ENCODE results near the gene TESK2.

DNA sequence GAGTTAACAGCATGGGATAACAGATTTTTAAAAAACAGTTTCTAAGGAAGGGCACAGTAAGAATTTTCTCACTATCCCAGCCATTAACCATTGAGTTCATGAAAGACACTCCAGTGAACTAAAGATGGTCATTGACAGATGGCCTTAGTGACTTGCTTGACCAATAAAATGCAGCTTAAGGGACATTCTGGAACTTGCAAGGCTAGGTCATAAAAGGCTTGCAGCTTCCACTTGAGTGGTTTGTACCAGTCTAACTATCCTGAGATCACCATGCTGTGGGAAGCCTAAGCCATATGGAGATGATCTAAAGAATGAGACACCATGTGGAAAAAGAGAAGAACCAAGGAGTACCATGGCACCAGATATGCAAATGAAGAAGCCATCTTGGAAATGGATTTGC is 112.8 kb downstream of the TESK2 start:
- TF ChIP-seq, protein P1, sequence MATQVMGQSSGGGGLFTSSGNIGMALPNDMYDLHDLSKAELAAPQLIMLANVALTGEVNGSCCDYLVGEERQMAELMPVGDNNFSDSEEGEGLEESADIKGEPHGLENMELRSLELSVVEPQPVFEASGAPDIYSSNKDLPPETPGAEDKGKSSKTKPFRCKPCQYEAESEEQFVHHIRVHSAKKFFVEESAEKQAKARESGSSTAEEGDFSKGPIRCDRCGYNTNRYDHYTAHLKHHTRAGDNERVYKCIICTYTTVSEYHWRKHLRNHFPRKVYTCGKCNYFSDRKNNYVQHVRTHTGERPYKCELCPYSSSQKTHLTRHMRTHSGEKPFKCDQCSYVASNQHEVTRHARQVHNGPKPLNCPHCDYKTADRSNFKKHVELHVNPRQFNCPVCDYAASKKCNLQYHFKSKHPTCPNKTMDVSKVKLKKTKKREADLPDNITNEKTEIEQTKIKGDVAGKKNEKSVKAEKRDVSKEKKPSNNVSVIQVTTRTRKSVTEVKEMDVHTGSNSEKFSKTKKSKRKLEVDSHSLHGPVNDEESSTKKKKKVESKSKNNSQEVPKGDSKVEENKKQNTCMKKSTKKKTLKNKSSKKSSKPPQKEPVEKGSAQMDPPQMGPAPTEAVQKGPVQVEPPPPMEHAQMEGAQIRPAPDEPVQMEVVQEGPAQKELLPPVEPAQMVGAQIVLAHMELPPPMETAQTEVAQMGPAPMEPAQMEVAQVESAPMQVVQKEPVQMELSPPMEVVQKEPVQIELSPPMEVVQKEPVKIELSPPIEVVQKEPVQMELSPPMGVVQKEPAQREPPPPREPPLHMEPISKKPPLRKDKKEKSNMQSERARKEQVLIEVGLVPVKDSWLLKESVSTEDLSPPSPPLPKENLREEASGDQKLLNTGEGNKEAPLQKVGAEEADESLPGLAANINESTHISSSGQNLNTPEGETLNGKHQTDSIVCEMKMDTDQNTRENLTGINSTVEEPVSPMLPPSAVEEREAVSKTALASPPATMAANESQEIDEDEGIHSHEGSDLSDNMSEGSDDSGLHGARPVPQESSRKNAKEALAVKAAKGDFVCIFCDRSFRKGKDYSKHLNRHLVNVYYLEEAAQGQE (IDR thresholded peaks at IDR 0.05; ENCODE audit: low read depth) = no peak
- TF ChIP-seq, protein P2, sequence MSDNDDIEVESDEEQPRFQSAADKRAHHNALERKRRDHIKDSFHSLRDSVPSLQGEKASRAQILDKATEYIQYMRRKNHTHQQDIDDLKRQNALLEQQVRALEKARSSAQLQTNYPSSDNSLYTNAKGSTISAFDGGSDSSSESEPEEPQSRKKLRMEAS (IDR thresholded peaks at IDR 0.05) = no peak
- TF ChIP-seq FOXM1 (IDR thresholded peaks at IDR 0.05; ENCODE audit: borderline replicate concordance, low read depth) (no peak), EGR1 (IDR thresholded peaks at IDR 0.05) (no peak), TAF1 (IDR thresholded peaks at IDR 0.05; ENCODE audit: low read depth) (no peak), EP300 (IDR thresholded peaks at IDR 0.05; ENCODE audit: borderline replicate concordance) (no peak)

Measured in Ishikawa (cell line).